Glutamatergic neuron (in vitro differentiated cells): ENCODE measurements around the gene CCDC8. TPM values are rescaled to one million over a fixed set of nuclear protein-coding genes. Genes with fewer than 3 reads are reported as not detected.
"Not testable (repeated sequence)": the region's sequence is repeated elsewhere in the genome, so short reads cannot be mapped to it uniquely, and the experiment has no call there.

Experiments used
- DNase-seq: peaks from one replicate; pipeline ENCODE4 v3.0.0; 2022
- H3K27ac Mint-ChIP-seq: one replicate; pipeline ENCODE4 v1.8.0; 2020; ENCODE audit warnings: mild to moderate bottlenecking, mixed read lengths, inconsistent platforms; ENCODE audit not compliant: unreplicated experiment
- H3K27me3 Mint-ChIP-seq: one replicate; pipeline ENCODE4 v1.8.0; 2020; ENCODE audit warnings: mild to moderate bottlenecking, moderate library complexity, mixed read lengths, inconsistent platforms; ENCODE audit not compliant: unreplicated experiment
- H3K36me3 Mint-ChIP-seq: one replicate; pipeline ENCODE4 v1.8.0; 2020; ENCODE audit warnings: mild to moderate bottlenecking, mixed read lengths, inconsistent platforms; ENCODE audit not compliant: unreplicated experiment
- H3K4me1 Mint-ChIP-seq: one replicate; pipeline ENCODE4 v1.8.0; 2020; ENCODE audit warnings: mild to moderate bottlenecking, low read depth, mixed read lengths, inconsistent platforms; ENCODE audit not compliant: unreplicated experiment
- H3K4me3 Mint-ChIP-seq: one replicate; pipeline ENCODE4 v1.8.0; 2020; ENCODE audit warnings: mild to moderate bottlenecking, mixed read lengths, inconsistent platforms; ENCODE audit not compliant: unreplicated experiment
- H3K9me3 Mint-ChIP-seq: one replicate; pipeline ENCODE4 v1.8.0; 2020; ENCODE audit warnings: mild to moderate bottlenecking, moderate library complexity, mixed read lengths, inconsistent platforms; ENCODE audit not compliant: unreplicated experiment
- total RNA-seq: library from RNA; stranded (reverse); fragmentation: NEBNext Ultra II Directional; extraction: Animal tissue kit (Norgen Biotek cat#: 25700); gene quantifications from one replicate; pipeline ENCODE4 v1.2.1, GENCODE V29; 2021; ENCODE audit not compliant: unreplicated experiment
- TF ChIP-seq, protein P1 (sequence below): fragments of 200-600 bp; sonication (generic); IDR thresholded peaks from one replicate; pipeline ENCODE4 v1.5.0; 2021; ENCODE audit not compliant: partially characterized antibody, unreplicated experiment

The CCDC8 gene
- total RNA-seq, 1 donor from 2014 or later: 6.3 TPM

DNA sequence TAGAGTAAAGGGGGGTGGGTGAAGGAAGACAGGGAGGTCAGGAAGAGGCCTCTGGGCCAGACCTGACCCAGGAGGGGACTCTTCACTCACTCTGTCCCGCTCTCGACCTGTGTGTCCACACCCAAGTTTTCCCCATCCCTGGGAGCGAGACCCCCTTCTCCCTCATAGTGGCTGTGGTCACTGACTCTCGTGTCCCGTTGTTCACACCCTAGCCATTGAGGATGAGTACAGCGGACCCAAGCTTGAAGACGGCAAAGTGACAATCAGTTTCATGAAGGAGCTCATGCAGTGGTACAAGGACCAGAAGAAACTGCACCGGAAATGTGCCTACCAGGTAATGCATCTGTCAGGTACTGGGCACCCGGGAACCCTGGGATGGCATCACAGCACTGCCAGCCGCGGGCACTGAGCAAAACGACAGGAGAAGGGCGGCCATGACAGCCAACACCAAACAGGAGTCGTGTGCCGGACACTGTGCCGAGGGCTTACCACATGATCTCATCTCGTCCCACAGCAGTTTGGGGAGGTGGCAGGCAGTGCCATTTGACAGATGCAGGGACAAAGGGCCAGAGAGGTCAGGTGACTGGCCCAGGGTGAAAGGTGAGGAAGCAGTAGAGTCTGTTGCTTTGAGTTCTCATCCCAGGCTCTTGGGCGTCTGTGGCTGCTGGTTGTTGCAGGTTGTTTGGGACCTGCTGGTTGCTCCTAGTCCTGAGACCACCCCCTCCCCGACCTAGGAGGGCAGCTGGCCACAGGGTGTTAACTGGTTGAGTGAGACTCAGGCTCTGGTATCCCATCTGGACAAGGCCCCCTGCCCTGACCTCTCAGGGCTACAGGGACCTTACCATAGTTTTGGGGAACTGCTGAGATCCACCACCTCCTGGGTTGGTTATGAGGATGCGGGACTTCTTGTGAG, 36.9 kb downstream of the CCDC8 start:
- DNase-seq: no peak

DNA sequence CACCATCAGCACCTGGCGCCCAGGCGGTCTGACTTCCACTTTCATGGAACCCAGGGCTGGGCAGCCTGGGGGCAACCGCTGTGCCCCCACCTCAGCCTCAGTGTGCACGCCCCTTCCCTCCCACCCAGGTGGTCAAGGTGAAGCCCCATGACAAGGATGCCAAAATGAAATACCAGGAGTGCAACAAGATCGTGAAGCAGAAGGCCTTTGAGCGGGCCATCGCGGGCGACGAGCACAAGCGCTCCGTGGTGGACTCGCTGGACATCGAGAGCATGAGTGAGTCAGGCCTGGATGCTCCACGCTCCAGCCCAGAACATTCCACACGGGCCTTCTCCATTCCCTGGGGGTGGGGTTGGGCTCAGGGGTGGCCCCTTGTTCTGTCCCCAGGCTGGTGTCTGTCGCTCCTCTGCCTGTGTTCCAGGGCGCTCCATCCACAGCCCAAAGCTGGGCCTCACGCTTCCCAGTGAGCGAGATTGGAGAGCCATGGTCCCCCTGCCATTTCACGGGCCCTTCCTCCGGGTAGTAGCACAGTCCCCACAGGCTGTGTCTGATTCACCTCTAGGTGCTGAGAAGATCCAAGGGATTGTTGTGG, 37.8 kb downstream of the CCDC8 start:
- H3K27ac Mint-ChIP-seq, H3K9me3 Mint-ChIP-seq, DNase-seq, H3K4me3 Mint-ChIP-seq, H3K36me3 Mint-ChIP-seq, H3K27me3 Mint-ChIP-seq: not testable (repeated sequence)
- peaks cover 20% of the 10 kb centered on the region for H3K4me1 Mint-ChIP-seq

More for the DNA sequence above, 36.9 kb downstream of the CCDC8 start:
- Mint-ChIP-seq H3K9me3 (peaks cover 2% of the 10 kb centered on the region), H3K4me1 (peaks cover 17% of the 10 kb centered on the region), H3K27ac (no peak overlapping the region), H3K4me3 (no peak overlapping the region), H3K36me3 (no peaks in the 10 kb centered on the region), H3K27me3 (no peaks in the 10 kb centered on the region)
- TF ChIP-seq, protein P1, sequence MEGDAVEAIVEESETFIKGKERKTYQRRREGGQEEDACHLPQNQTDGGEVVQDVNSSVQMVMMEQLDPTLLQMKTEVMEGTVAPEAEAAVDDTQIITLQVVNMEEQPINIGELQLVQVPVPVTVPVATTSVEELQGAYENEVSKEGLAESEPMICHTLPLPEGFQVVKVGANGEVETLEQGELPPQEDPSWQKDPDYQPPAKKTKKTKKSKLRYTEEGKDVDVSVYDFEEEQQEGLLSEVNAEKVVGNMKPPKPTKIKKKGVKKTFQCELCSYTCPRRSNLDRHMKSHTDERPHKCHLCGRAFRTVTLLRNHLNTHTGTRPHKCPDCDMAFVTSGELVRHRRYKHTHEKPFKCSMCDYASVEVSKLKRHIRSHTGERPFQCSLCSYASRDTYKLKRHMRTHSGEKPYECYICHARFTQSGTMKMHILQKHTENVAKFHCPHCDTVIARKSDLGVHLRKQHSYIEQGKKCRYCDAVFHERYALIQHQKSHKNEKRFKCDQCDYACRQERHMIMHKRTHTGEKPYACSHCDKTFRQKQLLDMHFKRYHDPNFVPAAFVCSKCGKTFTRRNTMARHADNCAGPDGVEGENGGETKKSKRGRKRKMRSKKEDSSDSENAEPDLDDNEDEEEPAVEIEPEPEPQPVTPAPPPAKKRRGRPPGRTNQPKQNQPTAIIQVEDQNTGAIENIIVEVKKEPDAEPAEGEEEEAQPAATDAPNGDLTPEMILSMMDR: no peak

DNA sequence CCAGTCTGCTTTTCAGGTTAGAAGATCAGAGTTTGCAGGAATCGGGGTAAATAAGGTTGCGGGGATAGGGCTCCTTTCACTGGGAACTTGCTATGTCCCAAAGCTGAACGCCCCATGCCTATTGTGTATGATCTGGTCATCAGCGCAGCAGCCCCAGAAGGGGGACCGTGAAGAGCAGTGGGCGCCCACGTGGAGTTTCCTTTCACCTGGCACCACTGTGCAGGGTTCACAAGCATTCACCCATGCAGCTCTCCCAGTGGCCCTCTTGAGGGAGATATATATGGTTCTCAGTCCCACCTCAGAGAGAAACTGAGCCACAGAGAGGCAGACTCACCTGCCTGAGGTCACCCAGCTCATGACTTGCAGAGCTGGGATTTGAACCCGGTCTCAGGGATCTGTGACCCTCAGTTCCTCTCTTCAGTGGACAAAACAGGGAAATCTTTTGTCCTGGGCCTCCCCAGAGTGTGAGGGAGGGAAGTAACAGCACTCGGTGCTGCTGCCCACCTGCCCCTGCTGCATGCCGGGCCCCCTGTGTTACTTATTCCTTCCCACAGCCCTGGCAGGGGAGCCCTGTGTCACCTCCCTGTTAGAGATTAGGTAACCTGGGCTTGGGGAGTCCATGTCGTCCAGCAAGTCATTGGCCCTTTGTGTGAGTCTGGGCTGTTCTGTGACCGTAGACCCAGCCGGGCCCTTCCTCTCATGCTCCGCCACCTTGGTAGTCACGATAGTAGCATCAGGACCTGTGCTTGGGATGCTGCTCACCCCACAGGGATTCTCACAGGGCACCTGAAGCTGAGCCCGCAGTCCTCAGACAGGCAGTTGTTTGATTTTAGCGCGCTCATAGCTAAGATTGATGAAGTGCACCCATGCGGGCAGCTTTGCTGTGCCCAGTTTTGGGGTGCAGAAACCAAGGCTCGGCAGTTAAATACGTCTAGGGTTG, 38.6 kb downstream of the CCDC8 start:
- TF ChIP-seq, protein P1: no peak
- no peaks in the 10 kb centered on the region for H3K27me3 Mint-ChIP-seq
- no peak overlapping the region for H3K27ac Mint-ChIP-seq
- H3K36me3 Mint-ChIP-seq: no peaks in the 10 kb centered on the region
- H3K4me1 Mint-ChIP-seq: peaks cover 20% of the 10 kb centered on the region
- peaks cover 4% of the 10 kb centered on the region for H3K9me3 Mint-ChIP-seq
- H3K4me3 Mint-ChIP-seq: no peak overlapping the region
- no peak for DNase-seq

DNA sequence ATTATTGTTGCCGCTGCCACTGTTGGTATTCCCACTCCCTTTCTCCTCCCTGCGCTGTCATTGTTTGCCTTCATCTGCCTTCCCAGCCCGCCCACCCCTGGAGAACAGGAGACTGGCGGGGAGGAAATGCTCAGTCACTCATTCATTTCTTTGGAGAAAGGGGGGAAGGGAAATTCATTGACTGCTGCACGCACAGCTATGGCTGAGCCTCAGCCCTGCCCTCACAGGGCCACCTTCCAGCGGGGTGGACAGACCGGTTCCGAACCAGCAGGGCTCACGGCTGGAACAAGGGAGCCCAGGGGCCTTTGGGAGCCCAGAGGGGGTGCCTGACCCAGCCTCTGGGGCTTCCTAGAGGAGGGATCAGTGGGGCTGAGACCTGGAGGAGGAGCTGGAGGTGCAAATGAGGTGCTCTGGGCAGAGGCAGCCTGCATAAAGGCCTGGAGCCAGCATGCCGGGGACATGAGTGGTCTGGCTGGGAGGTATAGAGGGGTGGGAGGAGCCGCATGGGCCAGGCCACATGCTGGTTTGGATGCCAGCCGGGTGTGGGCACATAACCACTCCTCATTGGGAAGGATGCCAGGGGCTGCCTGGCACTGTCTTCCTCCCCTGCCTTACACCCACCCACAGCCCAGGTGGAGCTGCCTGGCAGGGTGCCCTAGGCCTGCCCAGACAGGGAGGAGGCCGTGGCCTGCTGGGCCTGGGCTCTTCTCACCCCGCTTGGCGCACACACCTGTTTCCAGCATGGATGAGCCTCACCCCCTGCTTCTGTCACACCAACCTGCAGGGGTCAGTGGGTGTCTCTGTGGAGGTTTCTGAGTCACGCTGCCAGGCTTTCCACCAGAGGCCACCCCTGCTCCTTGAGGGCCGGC, 39.6 kb downstream of the CCDC8 start:
- TF ChIP-seq, protein P1: no peak
- Mint-ChIP-seq H3K27me3 (peaks cover under 1% of the 10 kb centered on the region), H3K9me3 (peaks cover 5% of the 10 kb centered on the region), H3K27ac (peak overlapping the region; percentile 43), H3K36me3 (no peaks in the 10 kb centered on the region), H3K4me3 (no peak overlapping the region), H3K4me1 (peaks cover 17% of the 10 kb centered on the region)
- DNase-seq: no peak
